Stimulated activated CD8-positive, alpha-beta memory T cell treated with anti-CD3 and anti-CD28 coated beads, Interleukin-7, amount 100 ng/mL, for 4 hours (primary cell): Measurements from ENCODE around the gene SLC39A7.

Experiments used
- DNase-seq, 2 donors: peaks; one replicate each; pipeline ENCODE4 v3.0.0-alpha.2; 2020; ENCODE audit warnings: low read depth in 2 of 2

SLC39A7 gene, protein sequence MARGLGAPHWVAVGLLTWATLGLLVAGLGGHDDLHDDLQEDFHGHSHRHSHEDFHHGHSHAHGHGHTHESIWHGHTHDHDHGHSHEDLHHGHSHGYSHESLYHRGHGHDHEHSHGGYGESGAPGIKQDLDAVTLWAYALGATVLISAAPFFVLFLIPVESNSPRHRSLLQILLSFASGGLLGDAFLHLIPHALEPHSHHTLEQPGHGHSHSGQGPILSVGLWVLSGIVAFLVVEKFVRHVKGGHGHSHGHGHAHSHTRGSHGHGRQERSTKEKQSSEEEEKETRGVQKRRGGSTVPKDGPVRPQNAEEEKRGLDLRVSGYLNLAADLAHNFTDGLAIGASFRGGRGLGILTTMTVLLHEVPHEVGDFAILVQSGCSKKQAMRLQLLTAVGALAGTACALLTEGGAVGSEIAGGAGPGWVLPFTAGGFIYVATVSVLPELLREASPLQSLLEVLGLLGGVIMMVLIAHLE

DNA sequence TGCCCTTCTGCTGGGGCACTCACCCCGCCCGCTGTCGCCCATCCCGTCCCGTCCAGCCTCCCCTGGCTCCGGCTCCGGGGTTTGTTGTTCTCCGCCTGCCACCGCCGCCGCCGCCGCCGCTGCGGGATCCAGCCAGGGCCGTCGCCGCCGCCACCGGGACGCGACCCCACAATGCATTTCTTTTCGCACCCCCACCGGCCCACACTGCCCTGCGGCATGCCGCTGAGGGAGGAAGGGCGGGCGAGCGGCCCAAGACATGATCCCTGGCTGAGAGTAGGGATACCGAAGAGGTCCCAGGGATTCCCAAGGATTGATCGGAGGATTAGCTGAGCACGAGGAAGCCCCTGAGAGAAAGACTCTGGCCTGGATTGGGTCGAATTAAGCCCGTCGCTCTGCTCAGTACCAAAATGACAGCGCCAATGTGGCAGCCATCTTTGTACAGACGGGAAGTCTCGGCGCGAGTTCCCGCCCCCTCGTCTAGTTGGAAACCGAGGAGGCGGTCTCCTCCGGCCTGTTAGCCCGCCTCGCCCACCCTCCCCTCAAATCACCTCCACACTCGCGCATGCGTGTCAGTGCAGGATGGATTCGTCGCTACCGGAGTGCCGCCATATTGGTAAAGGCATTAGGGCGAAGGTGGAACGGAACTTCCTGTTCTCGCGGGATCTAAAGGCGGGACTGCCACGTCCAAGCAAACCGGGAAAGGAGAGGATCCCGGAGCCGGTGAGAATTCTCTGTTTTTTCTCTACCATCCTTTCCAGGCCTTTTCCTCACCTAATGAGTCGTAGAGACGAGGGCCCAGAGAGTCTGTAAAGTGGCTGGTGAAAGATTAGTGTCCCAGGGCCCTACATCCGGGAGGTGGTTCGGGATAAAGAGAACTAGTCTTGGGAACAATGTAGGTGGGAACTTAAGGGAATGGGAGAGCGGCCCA, at the start of gene SLC39A7, which contains the start of gene RXRB:
SLC39A7 (plus strand) TSS at position 649 of the 928 bp plus-strand sequence. CDS start 379 bp downstream, outside the sequence.
RXRB (minus strand) TSS at position 447 of the 928 bp plus-strand sequence; CDS start at position 258, 189 bp downstream.
- peak; percentile 99 to 100 for DNase-seq

DNA sequence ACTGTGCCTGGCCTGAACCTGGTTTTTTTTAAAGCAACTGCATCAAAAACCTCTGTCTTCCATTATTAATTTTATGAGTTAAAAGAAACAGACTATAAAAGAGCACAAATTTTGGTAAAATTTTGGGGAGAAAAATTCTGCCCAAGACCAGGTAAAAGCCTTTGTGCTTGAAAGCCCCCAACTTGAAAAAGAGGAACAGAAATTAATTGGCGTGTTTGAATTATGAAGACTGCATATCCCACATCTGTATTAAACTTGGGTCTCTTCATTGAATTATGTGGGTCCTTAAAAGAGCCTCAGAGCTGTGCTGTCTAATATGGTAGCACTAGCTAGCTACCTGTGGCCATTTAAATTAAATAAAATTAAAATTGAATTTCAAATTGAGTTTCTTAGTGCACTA, 49.6 kb upstream of the SLC39A7 start:
- no peak for DNase-seq

DNA sequence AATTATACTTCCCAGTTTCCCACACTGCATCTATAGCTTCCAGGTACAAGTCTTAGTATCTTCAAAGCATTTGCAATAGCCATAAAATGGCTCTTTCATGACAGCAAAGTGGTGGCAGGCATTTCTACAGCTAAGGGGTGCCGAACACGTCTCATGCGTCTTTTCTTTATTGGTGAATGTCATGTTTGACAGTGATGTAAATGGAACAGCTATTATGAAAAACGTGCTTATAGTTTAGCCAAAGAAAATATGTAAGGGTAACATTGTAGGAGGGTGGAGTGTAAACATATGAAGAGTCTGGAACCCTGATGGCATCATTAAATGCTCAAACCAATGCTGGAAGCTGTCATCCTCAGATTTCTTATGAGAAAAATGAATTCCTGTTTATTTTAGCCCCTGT, 46.3 kb upstream of the SLC39A7 start:
- DNase-seq = no peak

DNA sequence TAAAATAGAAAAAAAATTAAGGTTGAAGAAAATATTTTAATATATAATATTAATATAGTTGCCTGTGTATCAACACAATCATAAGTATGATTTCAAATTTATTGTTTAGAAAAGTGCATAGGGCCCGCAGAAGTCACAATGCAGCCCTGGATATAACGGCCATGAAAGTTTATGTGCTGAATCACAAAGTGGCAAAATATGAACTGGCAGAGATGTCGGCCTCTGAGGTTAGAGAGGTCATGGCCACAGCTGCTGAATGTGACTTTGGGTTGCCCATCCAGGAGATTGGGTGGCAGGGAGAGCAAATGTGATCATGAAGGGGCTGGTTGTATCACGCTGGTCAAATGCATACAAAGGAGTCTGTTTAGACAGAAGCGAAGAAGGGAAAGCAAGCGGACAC, 44.1 kb upstream of the SLC39A7 start:
- DNase-seq = no peak

DNA sequence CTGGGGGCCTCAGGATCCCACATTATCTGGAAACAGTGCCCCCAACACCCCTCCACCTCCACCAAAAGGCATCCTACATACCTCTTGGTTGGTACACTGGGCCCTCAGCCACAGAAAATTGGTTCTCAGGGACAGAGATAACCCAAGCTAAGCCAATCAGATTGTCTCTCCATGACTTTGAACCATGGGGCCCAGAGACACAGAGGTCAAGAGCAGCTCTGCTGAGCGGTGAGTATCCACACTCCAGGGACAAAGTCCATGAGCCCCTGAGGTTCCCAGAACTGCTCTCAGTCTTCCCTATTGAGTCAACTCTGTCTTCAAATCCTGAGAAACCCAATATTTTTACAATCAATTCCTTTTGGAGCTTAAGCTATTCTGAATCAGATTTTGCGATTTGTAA, 43.7 kb upstream of the SLC39A7 start:
- no peak for DNase-seq

DNA sequence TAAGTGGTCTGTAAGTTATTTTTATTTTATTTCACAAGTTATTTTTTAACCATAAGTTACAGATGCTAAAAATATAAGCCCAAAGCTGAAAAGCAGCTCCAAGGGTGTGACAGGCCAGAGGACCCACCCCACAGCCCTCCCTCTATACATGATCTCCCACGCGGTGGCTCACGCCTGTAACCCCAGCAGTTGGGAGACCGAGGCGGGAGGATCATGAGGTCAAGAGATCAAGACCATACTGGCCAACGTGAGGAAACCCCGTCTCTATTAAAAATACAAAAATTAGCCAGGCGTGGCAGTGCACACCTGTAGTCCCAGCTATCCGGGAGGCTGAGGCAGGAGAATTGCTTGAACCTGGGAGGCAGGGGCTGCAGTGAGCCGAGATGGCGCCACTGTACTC, 40.6 kb upstream of the SLC39A7 start:
- no peak for DNase-seq

DNA sequence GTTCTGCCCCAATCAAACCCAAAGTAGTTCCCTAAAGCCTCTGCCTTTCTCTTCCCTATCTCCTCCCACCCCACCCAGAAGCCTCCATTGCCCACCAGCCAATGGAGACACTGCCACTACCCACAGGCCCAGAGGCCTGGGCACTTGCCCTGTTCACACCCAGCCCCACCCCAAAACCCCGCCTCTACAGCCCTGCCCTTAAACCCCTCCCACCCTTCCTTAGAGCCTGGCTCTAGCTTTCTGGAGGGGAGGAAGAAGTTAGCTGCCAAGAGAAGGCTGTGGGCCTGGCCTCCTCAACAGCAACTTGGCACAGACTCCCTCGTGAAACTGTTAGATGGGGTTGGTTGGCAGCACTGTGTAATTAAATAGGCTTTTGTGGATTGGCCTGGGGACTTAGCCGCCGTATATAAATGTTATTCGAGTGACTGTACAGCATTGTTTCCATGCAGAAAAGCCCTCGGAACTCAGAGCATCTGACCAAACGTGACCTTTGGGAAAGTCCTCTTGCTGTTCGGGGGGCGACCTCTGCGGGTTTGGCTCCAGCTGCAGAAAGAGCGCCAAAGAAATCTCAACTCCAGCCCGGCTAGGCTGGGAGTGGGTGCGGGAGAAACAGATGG, 39.8 kb upstream of the SLC39A7 start:
- no peak for DNase-seq

DNA sequence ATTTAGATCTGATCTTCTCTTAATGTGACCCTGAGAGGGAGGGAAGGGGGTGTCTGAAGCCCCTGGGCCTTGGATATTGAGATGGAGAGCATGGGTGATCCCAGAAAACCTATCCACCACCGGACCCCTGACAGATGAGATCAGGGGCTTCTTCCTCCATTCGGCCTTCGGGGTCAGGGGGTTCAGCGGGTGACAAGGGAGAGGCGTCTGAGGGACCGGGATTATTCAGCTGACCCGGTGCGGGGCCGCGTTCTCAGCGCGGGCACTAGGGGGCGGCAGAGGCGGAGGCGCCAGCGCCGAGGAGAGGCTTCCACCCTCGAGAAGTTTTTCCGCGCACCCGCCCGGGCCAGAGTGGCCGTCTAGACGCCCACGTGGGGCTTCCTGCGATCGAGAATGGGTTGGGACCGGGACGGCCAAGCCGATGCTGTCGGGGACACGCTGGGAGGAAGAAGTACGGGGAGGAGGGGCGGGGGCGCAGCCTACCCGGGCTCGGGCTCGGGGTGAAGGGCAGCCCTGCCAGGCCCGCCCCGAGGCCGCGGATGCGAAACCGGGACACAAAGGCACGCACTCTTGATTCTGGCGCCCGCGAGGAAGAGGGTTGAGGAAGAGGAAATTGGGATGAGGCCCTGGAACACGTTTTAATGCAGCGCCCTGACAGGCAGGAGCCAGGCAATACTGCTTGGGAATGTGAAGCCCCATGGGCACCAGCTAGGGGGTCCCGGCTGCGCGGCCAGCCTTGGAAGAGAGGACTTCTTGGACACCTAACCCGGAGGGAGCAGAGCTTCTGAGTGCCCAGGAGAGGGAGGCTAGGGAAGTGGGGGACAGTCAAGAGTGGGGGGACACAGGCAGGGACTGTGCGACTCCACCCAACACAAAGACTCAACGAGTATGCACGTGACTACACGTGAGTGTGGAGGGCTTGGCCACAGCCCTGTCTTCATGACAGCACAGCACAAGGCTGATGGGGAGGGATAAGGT, 39.0 kb upstream of the SLC39A7 start:
- DNase-seq = peak; percentile 58 to 70

DNA sequence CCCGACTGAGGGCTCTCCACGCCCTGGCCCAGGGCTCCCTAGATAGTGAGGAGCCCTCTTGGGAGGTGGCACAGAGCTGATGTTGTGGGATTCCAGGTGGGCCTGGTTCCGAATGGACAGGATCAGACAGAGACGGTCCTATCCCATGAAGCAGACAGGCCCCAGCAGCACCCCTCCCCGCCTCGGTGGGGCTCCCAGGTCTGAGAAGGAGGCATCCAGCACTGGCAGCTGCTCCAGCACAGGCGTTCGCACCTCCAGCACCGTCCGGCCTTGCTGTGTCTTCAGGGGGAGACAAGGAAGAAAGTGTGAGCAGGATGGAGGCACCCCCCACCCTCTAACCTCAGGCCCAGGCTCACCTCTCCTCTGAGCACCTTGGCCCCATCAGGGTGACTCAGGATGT, 37.1 kb upstream of the SLC39A7 start:
- DNase-seq = no peak

DNA sequence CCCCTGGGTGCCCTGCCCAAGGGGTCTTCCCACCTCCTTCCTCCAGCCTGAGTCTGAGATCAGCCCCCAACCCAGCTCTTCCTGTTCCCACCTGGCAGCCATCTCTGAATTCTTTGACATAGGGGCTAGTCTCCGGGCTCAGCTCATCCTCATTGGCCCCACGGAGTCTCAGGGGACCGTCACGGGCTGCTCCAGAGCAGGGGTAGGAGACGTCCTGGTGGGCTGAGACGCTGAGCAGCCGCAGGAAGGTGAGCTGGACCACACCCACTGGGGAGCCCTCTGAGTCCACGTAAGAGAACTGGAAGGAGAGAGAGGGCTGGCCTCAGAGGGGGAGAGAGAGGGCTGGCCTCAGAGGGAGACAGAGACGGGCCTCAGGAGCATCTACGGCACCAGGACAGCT, 36.5 kb upstream of the SLC39A7 start:
- no peak for DNase-seq

DNA sequence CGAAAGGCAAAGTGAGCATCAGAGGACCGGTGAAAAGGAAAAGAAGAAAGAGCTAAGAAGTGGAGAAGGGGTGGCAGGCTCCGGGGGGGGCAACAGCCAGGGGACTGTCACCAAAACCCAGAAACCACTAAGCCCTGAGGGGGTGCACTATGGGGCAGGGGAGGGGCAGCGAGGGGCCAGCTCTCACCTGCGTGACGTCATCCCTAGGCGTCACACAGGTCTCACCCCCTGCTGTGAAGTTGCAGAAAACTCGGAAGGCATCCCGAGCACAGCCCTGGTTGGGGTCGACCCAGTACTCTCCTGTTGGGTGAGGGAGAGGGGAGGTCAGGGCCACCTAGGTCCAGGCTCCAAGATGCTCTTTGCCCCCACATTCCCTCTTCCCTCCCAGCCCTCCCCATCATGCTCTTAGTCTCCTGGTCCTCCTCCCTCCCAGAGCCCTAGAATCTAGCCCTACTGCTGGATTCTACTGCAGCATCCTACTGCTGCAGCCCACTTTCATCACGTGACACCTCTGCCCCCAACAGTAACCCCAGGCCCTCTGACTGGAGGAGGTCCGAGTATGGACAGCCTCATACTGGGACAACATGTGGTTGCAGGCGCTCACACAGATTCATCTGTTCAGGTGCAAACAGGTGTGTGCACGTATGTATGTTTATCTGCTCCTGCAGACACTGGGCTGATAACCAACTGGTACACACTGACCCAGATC, 35.8 kb upstream of the SLC39A7 start:
- no peak for DNase-seq

DNA sequence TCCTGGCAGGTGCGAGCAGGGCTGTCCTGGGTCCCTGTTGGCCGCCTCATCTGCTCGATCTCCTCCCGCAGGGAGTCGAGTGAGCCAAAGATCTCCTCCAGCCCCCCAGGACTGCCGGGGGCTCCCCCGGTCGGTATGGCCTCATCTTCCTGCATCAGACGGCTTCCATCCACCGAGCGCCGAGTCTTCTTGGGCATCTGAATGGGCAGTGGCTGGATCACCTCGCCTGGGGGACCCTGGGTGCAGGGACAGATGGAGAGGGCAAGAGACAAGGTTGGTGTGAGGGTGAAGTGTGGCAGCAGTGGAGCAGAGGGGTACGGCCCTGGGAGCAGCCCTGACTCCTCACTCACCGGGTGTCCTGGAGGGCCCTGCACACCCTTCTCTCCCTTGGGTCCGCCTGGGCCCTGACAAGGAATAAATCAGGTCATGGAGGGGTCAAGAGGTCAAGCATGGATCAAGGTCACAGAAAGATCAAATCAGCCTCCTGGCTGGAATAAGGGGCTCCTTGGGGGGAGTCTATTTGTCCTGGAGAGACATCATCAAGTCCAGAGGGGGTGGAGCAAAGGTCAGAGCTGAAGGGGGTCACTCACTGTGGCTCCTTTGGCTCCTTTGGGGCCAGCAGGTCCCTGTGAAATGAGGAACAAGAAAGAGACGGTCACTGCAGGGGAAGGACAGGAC, 34.9 kb upstream of the SLC39A7 start:
- no peak for DNase-seq

DNA sequence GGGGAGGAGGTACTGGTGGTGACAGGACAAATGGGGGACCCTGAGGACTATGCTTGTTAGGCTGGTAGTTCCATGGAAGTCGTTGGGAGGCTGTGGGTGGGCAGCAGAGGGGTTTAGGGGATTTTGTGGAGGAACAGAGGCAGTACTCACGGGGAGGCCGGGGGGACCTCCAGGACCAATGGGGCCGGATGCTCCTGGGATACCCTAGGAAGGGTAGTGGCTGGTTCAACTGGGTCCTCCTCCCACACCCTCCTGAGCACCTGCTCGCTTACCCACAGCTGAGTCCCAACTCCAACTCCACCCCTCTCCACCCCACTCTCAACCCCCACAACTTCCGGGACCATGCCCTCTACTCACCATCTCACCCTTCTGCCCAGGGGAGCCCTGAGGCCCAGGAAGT, 34.3 kb upstream of the SLC39A7 start:
- no peak for DNase-seq

DNA sequence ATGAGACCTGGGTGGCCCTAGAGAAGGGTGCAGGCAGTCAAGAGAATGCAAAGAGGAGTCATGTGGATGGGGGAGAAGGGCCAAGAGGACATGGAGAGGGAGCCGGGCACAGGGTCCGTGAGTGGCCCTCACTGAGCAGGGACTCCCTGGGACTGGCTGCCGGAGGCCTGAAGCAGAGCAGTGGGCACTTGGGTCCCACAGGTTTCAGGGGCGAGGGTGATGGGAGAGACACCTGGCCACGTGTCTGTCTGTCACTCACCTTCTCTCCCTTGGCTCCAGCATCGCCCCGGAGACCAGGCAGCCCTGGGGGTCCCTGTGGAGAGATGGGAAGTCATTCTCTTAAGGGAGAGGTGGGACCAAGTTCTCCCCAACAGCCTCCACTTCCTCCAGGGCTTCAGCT, 33.9 kb upstream of the SLC39A7 start:
- no peak for DNase-seq

DNA sequence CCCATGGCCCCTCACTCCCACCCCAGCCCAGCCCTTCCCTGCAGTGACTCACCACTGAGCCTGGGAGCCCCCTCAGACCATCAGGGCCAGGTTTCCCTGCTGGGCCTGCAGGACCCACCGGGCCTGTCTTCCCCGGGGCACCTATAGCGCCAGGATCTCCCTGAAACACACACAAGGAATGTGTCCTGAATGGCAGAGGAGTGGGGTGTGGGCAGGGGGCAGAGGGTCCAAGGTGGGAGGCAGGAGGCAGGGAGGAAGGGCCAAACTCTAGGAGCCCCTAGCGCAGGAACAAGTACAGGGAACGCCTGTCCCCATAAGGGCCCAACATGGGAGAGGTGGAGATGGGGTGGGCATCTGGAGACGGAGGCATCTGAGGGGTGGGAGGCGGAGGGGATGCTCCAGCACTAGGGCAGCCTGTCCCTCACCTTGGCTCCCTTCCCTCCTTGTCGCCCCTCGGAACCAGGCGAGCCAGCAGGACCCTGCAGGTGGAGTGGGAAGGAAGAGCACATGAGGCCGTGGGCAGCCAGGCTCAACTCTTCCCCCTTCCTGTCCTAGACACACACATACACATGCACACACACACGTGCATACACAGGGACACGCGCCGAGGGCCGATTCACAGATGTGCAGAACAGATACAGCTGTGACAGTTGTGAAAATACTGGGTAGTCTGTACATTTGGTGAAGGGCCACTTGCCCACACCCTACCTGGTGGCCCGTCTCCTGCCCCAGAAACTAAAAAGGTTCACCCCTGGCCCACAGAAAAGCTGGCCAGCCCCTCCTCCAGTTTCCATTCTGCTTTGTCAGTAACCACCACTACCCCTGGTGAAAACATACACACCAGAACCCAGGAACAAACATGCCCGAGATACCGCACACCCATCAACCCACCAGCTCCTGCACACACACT, 33.0 kb upstream of the SLC39A7 start:
- DNase-seq = no peak

DNA sequence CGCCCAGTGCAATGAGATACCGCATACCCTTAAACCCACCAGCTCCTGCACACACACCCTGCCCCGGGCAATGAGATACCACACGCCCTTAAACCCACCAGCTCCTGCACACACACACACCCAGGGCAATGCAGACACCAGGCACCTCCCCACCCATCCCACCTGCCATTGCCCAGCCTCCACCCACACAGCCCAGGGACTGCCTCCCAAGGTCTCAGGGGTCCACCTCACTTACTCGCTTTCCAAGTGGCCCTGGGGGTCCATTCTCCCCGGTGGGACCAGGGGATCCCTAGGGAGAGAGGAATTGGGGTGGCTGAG, 32.4 kb upstream of the SLC39A7 start:
- DNase-seq = no peak

DNA sequence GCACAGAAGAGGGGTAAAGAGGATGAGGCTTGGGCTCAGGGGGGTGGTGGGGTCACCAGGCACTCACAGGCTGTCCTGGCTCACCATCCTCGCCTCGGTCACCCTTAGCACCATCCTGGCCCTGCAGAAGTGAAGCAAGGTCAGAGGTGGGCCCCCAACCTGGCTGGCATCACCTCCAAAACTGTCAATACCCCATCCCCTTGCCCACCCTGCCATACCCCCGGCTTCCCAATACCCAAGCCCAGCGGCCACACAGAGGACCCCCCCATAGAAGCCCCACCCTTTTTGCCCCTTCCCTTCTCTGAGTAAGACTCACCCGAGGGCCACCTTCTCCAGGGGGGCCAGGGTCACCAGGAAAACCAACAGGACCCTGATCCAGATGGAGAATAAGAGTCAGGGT, 32.0 kb upstream of the SLC39A7 start:
- no peak for DNase-seq

DNA sequence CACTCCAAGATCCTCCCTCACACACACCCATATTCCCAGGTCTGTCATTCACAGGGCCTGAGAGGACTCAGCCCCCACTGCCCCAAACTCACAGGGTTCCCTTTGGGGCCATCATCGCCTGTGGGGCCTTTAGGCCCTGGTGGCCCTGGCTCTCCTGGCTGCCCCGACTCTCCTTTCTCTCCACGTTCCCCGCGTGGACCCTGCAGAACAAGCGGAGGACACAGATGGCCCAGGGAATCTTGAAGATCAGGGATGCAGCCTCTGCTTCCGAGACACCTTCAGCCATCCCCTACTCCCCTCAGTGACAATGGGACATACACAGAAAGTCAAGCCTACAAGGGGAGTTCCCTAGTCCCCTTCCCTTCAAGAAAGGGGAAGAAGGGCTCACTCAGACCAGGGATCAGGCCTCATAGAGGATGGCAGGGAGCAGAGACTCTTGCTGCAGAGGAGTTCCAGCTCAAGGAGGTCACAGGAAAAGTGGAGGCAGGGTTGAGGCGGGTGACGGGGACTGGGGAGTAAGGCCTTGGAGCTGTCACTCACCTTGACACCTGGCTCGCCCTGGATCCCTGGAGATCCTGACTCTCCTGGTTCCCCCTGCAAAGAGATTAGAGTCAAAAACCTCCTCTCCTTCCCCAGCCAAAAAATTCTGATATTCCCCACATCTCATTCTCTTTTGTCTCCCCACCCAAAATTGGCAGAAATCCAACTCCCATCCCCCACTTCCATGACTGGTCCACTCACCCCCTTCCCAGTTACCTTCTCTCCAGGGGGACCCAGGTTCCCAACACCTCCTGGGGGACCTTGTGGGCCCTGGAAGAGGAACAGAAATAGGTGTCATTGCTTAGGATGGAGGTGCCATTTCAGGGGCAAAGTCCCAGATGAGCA, 31.1 kb upstream of the SLC39A7 start:
- no peak for DNase-seq
